Urinary bladder (tissue), 4 donors: Measurements from ENCODE around the gene INF2. TPM values are rescaled to one million over a fixed set of nuclear protein-coding genes. Genes with fewer than 3 reads are reported as not detected.
"Not testable (repeated sequence)": the region's sequence is repeated elsewhere in the genome, so short reads cannot be mapped to it uniquely, and the experiment has no call there.

ENCODE experiments used
- DNase-seq: peaks from one replicate; pipeline ENCODE4 v3.0.0-alpha.2; 2015; ENCODE audit errors: extremely low spot score
- H3K27ac ChIP-seq: one replicate; pipeline ENCODE4 v1.5.1; 2013; ENCODE audit warnings: low read depth, mild to moderate bottlenecking, moderate library complexity
- H3K36me3 ChIP-seq: one replicate; pipeline ENCODE4 v1.6.1; 2013; ENCODE audit warnings: mild to moderate bottlenecking, moderate library complexity; ENCODE audit not compliant: insufficient read depth
- H3K4me1 ChIP-seq: one replicate; pipeline ENCODE4 v1.6.1; 2013; ENCODE audit warnings: mild to moderate bottlenecking, moderate library complexity; ENCODE audit not compliant: insufficient read depth
- H3K4me3 ChIP-seq: one replicate; pipeline ENCODE4 v1.5.1; 2013; ENCODE audit warnings: low read depth, low read length
- WGBS: extraction: QIAGEN DNeasy Blood & Tissue Kit; methylation state at CpG from one replicate; pipeline ENCODE4 v1.1.7; 2013; 5-methylcytosine and 5-hydroxymethylcytosine counted together
- polyA plus RNA-seq: library from polyadenylated mRNA; stranded (reverse); fragments of 200-250 nt; gene quantifications from one replicate; pipeline ENCODE4 v1.2.3, GENCODE V29; 2013
- total RNA-seq: library from RNA; depleted of rRNA; stranded (reverse); fragments of >200 nt; gene quantifications from one replicate; pipeline ENCODE4 v1.2.3, GENCODE V29; 2014
- donor health status: healthy with polysubstance abuse.
- donor health status: healthy.

INF2 gene
- total and polyA plus RNA-seq, 2 donors = 20.6 to 54.2 TPM

GRCh38 chr14:104745431-104745830, 56.0 kb downstream of the INF2 start:
- peaks cover 6% of the 10 kb centered on the region for H3K4me1 ChIP-seq
- H3K36me3 ChIP-seq = no peaks in the 10 kb centered on the region
- DNase-seq = no peak
- 97% methylated on average over 9 of the region's 9 CpGs for WGBS
- H3K27ac ChIP-seq = peak overlapping the region; percentile 57
- no peak overlapping the region for H3K4me3 ChIP-seq

GRCh38 chr14:104746071-104746545, 56.7 kb downstream of the INF2 start:
- Histone ChIP-seq H3K4me3 (no peak overlapping the region), H3K27ac (peak overlapping the region; percentile 57), H3K4me1 (peaks cover 6% of the 10 kb centered on the region), H3K36me3 (no peaks in the 10 kb centered on the region)
- 73% methylated on average over 13 of the region's 13 CpGs for WGBS
- DNase-seq = no peak

- Histone ChIP-seq H3K36me3 (no peaks in the 10 kb centered on the region), H3K27ac (peak overlapping the region; percentile 84), H3K4me1 (peaks cover 6% of the 10 kb centered on the region), H3K4me3 (no peak overlapping the region)
- 32% methylated on average over 7 of the region's 7 CpGs for WGBS
- DNase-seq = no peak
These were observed 57.6 kb downstream of the INF2 start for GRCh38 chr14:104746934-104747481.

- peak overlapping the region; percentile 84 for H3K27ac ChIP-seq
- no peak for DNase-seq
These were observed 58.5 kb downstream of the INF2 start for GRCh38 chr14:104747876-104748275.

GRCh38 chr14:104749111-104749649, 59.8 kb downstream of the INF2 start:
- Histone ChIP-seq H3K4me3 (no peak overlapping the region), H3K27ac (peak overlapping the region; percentile 33), H3K4me1 (peaks cover 6% of the 10 kb centered on the region), H3K36me3 (no peaks in the 10 kb centered on the region)
- no peak for DNase-seq
- WGBS = 42% methylated on average over 11 of the region's 11 CpGs

More at GRCh38 chr14:104747876-104748275, 58.5 kb downstream of the INF2 start:
- Histone ChIP-seq H3K4me1 (peaks cover 6% of the 10 kb centered on the region), H3K36me3 (no peaks in the 10 kb centered on the region), H3K4me3 (no peak overlapping the region)
- 61% methylated on average over 9 of the region's 9 CpGs for WGBS

- H3K27ac ChIP-seq = no peak overlapping the region
- peaks cover 6% of the 10 kb centered on the region for H3K4me1 ChIP-seq
- H3K36me3 ChIP-seq = no peaks in the 10 kb centered on the region
- WGBS = 79% methylated on average over 12 of the region's 12 CpGs
- H3K4me3 ChIP-seq = no peak overlapping the region
- no peak for DNase-seq
These were observed 60.8 kb downstream of the INF2 start for GRCh38 chr14:104750056-104750752.

GRCh38 chr14:104750753-104751057, 61.3 kb downstream of the INF2 start:
- not testable (repeated sequence) for H3K4me3 ChIP-seq, DNase-seq, H3K36me3 ChIP-seq, H3K4me1 ChIP-seq, H3K27ac ChIP-seq
- 87% methylated on average over 5 of the region's 5 CpGs for WGBS

GRCh38 chr14:104751539-104752422, 62.4 kb downstream of the INF2 start:
- Histone ChIP-seq H3K27ac (peak overlapping the region; percentile 41), H3K4me3 (peak overlapping the region; percentile 23), H3K4me1 (no peaks in the 10 kb centered on the region), H3K36me3 (no peaks in the 10 kb centered on the region)
- WGBS = 77% methylated on average over 90 of the region's 90 CpGs
- no peak for DNase-seq

- Histone ChIP-seq H3K27ac (peak overlapping the region; percentile 41), H3K4me1 (no peaks in the 10 kb centered on the region), H3K4me3 (peak overlapping the region; percentile 23), H3K36me3 (no peaks in the 10 kb centered on the region)
- WGBS = 6% methylated on average over 21 of the region's 21 CpGs
- no peak for DNase-seq
These were observed 63.0 kb downstream of the INF2 start for GRCh38 chr14:104752423-104752734.

GRCh38 chr14:104752735-104753527, 63.5 kb downstream of the INF2 start, which contains the start of gene SIVA1:
Gene SIVA1, plus strand, starts transcription at chr14:104753147. Its CDS starts 55 bp downstream, at chr14:104753202.
- Histone ChIP-seq H3K4me3 (peak within 1 kb of the TSS; percentile 83), H3K36me3 (no peaks in the 10 kb centered on the region), H3K27ac (peak within 1 kb of the TSS; percentile 81), H3K4me1 (no peaks in the 10 kb centered on the region)
- WGBS = under 1% methylated on average over 95 of the region's 95 CpGs
- peak; percentile 97 for DNase-seq

- no peak overlapping the region for H3K27ac ChIP-seq
- WGBS = 1% methylated on average over 30 of the region's 30 CpGs
- H3K36me3 ChIP-seq = no peaks in the 10 kb centered on the region
- peak overlapping the region; percentile 83 for H3K4me3 ChIP-seq
- H3K4me1 ChIP-seq = no peaks in the 10 kb centered on the region
- DNase-seq = no peak
These were observed 64.3 kb downstream of the INF2 start for GRCh38 chr14:104753528-104754212.

GRCh38 chr14:104754213-104754851, 64.9 kb downstream of the INF2 start:
- no peaks in the 10 kb centered on the region for H3K4me1 ChIP-seq
- H3K27ac ChIP-seq = no peak overlapping the region
- no peaks in the 10 kb centered on the region for H3K36me3 ChIP-seq
- DNase-seq = no peak
- WGBS = 64% methylated on average over 13 of the region's 13 CpGs
- H3K4me3 ChIP-seq = peak overlapping the region; percentile 83
